GM12878 (cell line): ENCODE results near the gene RNF112.

Experiments used
- MEF2A ChIP-seq: IDR thresholded peaks from 2 replicates; pipeline ENCODE4 v1.6.1; 2011; ENCODE audit warnings: low read depth, mild to moderate bottlenecking, low read length, moderate library complexity; ENCODE audit not compliant: insufficient read depth
- TARDBP ChIP-seq: IDR thresholded peaks from 2 replicates; pipeline ENCODE4 v1.6.1; 2016; ENCODE audit warnings: borderline replicate concordance

DNA sequence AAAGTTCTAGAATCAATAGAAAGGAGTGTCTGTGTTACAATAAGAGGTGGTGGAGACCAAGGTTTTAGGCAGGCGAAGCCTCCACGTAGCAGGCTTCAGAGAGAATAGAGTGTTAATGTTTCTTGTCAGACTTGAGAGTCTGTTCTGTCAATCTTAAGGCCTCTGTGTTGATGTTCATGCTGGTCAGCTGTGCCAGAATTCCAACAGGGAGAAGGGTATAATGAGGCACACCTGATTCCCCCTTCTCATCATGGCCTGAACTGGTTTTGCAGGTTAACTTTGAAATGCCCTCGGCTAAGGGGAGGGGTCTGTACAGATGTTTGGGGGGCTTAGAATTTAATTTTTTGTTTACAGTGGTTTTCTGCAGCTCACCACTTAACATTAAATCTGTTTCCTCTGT, 46.0 kb downstream of the RNF112 start:
- TF ChIP-seq TARDBP: no peak
- no peak for TF ChIP-seq MEF2A
